Kidney epithelial cell (primary cell): ENCODE results near the gene CDIP1. TPM values are rescaled to one million over a fixed set of nuclear protein-coding genes. Genes with fewer than 3 reads are reported as not detected.

ENCODE experiments used
- DNase-seq: peaks from one replicate; pipeline ENCODE4 v3.0.0-alpha.2; 2010; ENCODE audit warnings: low read depth
- H3K27me3 ChIP-seq: 2 replicates; pipeline ENCODE4 v1.6.0; 2011; ENCODE audit warnings: low read length; ENCODE audit not compliant: control insufficient read depth, insufficient read depth
- H3K36me3 ChIP-seq: 2 replicates; pipeline ENCODE4 v1.5.1; 2011; ENCODE audit warnings: low read length; ENCODE audit not compliant: control insufficient read depth, insufficient read depth
- H3K4me3 ChIP-seq: 2 replicates; pipeline ENCODE4 v1.5.1; 2011; ENCODE audit warnings: low read depth, mild to moderate bottlenecking, control low read depth, low read length
- CTCF ChIP-seq: IDR thresholded peaks from 2 replicates; pipeline ENCODE4 v1.5.1; 2011; ENCODE audit warnings: mild to moderate bottlenecking, moderate library complexity, low read length, control low read depth, inconsistent platforms; ENCODE audit not compliant: insufficient read depth, poor library complexity, severe bottlenecking
- total RNA-seq: library from RNA; depleted of rRNA; stranded (reverse); fragments of >200 nt; gene quantifications from 2 replicates; pipeline ENCODE4 v1.2.3, GENCODE V29; 2015

The CDIP1 gene
- total RNA-seq, 1 donor from 2014 or later: 16.8 TPM

DNA sequence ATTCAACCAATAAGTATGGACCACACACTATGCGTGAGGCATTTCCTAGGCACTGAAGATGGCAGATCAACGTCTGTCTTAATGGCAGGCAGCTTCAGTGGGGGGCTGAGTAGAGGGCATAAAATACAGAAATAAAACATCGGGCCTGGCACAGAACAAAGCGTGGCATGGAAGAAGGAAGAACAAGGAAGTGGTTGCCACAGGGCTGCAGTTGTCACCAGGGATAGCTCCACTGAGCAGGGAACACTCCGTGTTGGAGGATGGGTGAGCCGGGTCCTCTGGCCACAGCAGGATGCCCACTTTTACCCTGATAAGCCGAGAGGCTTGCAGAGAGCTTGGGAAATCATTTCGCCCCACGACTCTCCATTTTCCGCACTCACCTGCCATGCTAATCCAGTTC lies 6.3 kb downstream of the CDIP1 start:
- no peak for DNase-seq
- Histone ChIP-seq H3K36me3 (no peaks in the 10 kb centered on the region), H3K4me3 (no peak overlapping the region), H3K27me3 (no peaks in the 10 kb centered on the region)
- no peak for TF ChIP-seq CTCF

DNA sequence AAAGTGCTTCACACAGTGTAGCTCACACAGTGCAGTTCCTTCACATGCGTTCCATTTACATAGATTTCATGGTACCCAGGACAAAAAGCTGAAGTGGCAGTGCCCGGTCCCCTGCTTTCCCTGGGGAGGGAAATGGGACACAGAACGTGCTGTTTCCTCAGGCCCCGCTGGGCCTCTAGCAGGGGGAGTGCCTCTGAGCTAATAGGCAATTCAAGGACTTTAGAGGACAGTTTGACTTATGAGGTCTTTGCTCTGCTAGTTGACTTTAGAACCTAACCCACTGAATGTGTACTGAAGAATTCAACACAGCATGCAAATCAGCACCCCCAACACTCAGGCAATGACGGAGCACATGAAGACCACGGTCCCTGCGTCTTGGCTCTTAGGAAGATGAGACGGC lies 6.8 kb downstream of the CDIP1 start:
- TF ChIP-seq CTCF: no peak
- DNase-seq: no peak
- no peaks in the 10 kb centered on the region for H3K36me3 ChIP-seq
- no peaks in the 10 kb centered on the region for H3K27me3 ChIP-seq
- no peak overlapping the region for H3K4me3 ChIP-seq

GRCh38 chr16:4529085-4530060 lies 9.2 kb downstream of the CDIP1 start:
- Histone ChIP-seq H3K36me3 (no peaks in the 10 kb centered on the region), H3K4me3 (no peak overlapping the region), H3K27me3 (no peaks in the 10 kb centered on the region)
- TF ChIP-seq CTCF: no peak
- DNase-seq: no peak

- no peak for DNase-seq
- no peaks in the 10 kb centered on the region for H3K36me3 ChIP-seq
- TF ChIP-seq CTCF: no peak
- H3K4me3 ChIP-seq: no peak overlapping the region
- no peaks in the 10 kb centered on the region for H3K27me3 ChIP-seq
These were observed 12.8 kb downstream of the CDIP1 start for GRCh38 chr16:4525634-4526277.

DNA sequence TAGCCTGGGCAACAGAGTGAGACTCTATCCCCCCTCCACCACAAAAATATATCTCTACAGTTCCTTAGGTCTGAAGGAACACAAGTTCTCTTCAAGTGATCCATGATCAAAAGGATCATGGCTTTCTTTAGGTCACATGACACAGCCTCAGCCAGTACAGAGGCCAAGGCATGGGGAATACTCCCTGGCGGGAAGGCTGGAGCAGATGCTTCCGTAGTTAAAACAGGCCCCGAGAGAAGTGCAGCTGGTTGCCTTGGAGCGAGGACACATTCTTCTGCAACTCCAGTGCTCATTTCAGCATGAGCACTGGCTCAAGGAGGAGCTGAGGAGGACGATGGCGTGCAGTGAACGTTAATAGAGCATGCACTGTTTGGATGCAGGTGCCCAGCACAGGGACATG lies 13.5 kb downstream of the CDIP1 start:
- no peak for TF ChIP-seq CTCF
- no peak for DNase-seq
- no peaks in the 10 kb centered on the region for H3K36me3 ChIP-seq
- no peak overlapping the region for H3K4me3 ChIP-seq
- H3K27me3 ChIP-seq: no peaks in the 10 kb centered on the region

DNA sequence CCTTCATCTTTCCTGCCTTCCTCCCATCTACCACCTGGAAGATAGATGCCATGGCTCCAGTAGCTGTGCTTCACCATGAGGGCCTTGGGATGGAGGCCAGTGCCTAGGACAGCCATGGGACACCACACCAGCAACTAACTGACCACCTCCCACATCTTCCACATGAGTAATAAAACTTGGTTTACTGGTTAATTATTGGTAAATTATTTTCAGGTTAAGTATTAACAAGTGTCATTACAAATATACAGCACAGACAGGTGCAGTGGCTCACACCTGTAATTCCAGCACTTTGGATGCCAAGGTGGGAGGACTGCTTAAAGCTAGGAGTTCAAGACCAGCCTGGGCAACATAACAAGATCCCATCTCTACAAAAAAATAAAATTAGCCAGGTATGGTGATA lies 14.0 kb downstream of the CDIP1 start:
- Histone ChIP-seq H3K4me3 (no peak overlapping the region), H3K36me3 (no peaks in the 10 kb centered on the region), H3K27me3 (no peaks in the 10 kb centered on the region)
- no peak for DNase-seq
- TF ChIP-seq CTCF: no peak
